ENCODE data around the gene PC.

GRCh38 chr11:66879000-66879399 is 79.2 kb downstream of the PC start:
- TF ChIP-seq, protein P1, sequence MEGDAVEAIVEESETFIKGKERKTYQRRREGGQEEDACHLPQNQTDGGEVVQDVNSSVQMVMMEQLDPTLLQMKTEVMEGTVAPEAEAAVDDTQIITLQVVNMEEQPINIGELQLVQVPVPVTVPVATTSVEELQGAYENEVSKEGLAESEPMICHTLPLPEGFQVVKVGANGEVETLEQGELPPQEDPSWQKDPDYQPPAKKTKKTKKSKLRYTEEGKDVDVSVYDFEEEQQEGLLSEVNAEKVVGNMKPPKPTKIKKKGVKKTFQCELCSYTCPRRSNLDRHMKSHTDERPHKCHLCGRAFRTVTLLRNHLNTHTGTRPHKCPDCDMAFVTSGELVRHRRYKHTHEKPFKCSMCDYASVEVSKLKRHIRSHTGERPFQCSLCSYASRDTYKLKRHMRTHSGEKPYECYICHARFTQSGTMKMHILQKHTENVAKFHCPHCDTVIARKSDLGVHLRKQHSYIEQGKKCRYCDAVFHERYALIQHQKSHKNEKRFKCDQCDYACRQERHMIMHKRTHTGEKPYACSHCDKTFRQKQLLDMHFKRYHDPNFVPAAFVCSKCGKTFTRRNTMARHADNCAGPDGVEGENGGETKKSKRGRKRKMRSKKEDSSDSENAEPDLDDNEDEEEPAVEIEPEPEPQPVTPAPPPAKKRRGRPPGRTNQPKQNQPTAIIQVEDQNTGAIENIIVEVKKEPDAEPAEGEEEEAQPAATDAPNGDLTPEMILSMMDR (optimal IDR thresholded peaks at IDR 0.05 in 1 of 3, IDR thresholded peaks at IDR 0.05 in 1 of 3, conservative IDR thresholded peaks at IDR 0.05 in 1 of 3; ENCODE audit: extremely low read depth in 1 of 3, insufficient read depth in 2 of 3, low read length in 3 of 3) = no peak
- no peak for TF ChIP-seq EZH2 (IDR thresholded peaks at IDR 0.05; ENCODE audit: low read length)
